SU-DHL-6 (cell line): ENCODE data around the gene TSPAN10.
A peak's percentile ranks its signal among the peaks of the same experiment; 100 is the strongest.

Experiments
- H2AFZ ChIP-seq: fragments of 200-600 bp; sonication (generic); 2 replicates; pipeline ENCODE4 v1.6.1; 2014; ENCODE audit warnings: low read depth, mild to moderate bottlenecking, moderate library complexity, mixed read lengths, antibody characterized with exemption, low read length; ENCODE audit not compliant: severe bottlenecking
- H3F3A ChIP-seq: fragments of 200-600 bp; shearing (Covaris generic); 2 replicates; pipeline ENCODE4 v1.6.0; 2016; ENCODE audit warnings: antibody characterized with exemption, mild to moderate bottlenecking; ENCODE audit not compliant: insufficient read depth
- H3K27ac ChIP-seq: fragments of 200-600 bp; sonication (generic); 2 replicates; pipeline ENCODE4 v1.5.1; 2016; ENCODE audit warnings: low read depth, mild to moderate bottlenecking, low read length, moderate library complexity, mixed read lengths
- H3K27me3 ChIP-seq: fragments of 200-600 bp; sonication (generic), shearing (Covaris generic); 2 replicates; pipeline ENCODE4 v1.6.0; 2014; ENCODE audit warnings: mild to moderate bottlenecking, low read length
- H3K36me3 ChIP-seq: fragments of 200-600 bp; sonication (generic); 2 replicates; pipeline ENCODE4 v1.6.1; 2014; ENCODE audit warnings: mild to moderate bottlenecking, low read length, mixed read lengths
- H3K4me2 ChIP-seq: fragments of 300-600, 200-600 bp; shearing (Covaris generic), sonication (generic); 2 replicates; pipeline ENCODE4 v1.6.0; 2014; ENCODE audit warnings: low read length, low read depth, mild to moderate bottlenecking; ENCODE audit not compliant: poor library complexity, severe bottlenecking
- H3K4me3 ChIP-seq: fragments of 200-600 bp; sonication (generic); 2 replicates; pipeline ENCODE4 v1.5.1; 2014; ENCODE audit warnings: antibody characterized with exemption, low read length, mild to moderate bottlenecking, mixed read lengths; ENCODE audit not compliant: insufficient read depth, poor library complexity, severe bottlenecking
- H3K79me2 ChIP-seq: fragments of 200-600 bp; sonication (generic); 2 replicates; pipeline ENCODE4 v1.6.1; 2014; ENCODE audit warnings: mild to moderate bottlenecking, low read length, moderate library complexity; ENCODE audit not compliant: insufficient read depth
- H3K9ac ChIP-seq: fragments of 200-600 bp; sonication (generic); 2 replicates; pipeline ENCODE4 v1.7.0; 2014; ENCODE audit warnings: mild to moderate bottlenecking, low read length
- H3K9me2 ChIP-seq: fragments of 200-600 bp; sonication (generic); replicated peaks from 2 replicates; pipeline ENCODE4 v1.6.1; 2014; ENCODE audit warnings: low read length; ENCODE audit not compliant: insufficient read depth
- H3K9me3 ChIP-seq: fragments of 200-600 bp; sonication (generic); 2 replicates; pipeline ENCODE4 v1.6.1; 2014; ENCODE audit warnings: low read length, mixed read lengths; ENCODE audit not compliant: insufficient read depth
- H4K20me1 ChIP-seq: fragments of 200-600 bp; sonication (generic); 2 replicates; pipeline ENCODE4 v1.6.1; 2014; ENCODE audit warnings: low read depth, mild to moderate bottlenecking, antibody characterized with exemption, low read length, moderate library complexity, mixed read lengths
- CTCF ChIP-seq: fragments of 200-600 bp; sonication (generic); IDR thresholded peaks from one replicate; pipeline ENCODE4 v1.5.1; 2017; ENCODE audit warnings: antibody characterized with exemption, mild to moderate bottlenecking, low read length, moderate library complexity; ENCODE audit not compliant: insufficient read depth, poor library complexity, severe bottlenecking
- EZH2phosphoT487 ChIP-seq: fragments of 200-600 bp; sonication (generic), shearing (Covaris generic); conservative IDR thresholded peaks from 2 replicates; pipeline ENCODE4 v1.6.1; 2018; ENCODE audit warnings: mild to moderate bottlenecking, antibody characterized with exemption, low read length, moderate library complexity, mixed read lengths

The TSPAN10 gene

GRCh38 chr17:81601525-81602120 is 35.4 kb upstream of the TSPAN10 start:
- no peaks in the 10 kb centered on the region for H3K9me3 ChIP-seq
- H3K9ac ChIP-seq, result no peak overlapping the region
- TF ChIP-seq EZH2phosphoT487, result no peak
- peak; percentile 69 for TF ChIP-seq CTCF
- H3K36me3 ChIP-seq, result peaks cover 7% of the 10 kb centered on the region; the same call in 1 of the 2 replicates
- H3F3A ChIP-seq, result peaks cover 13% of the 10 kb centered on the region; the same call in 1 of the 2 replicates
- no peak overlapping the region for H3K4me2 ChIP-seq
- H3K27ac ChIP-seq, result no peak overlapping the region
- H4K20me1 ChIP-seq, result no peaks in the 10 kb centered on the region
- H3K4me3 ChIP-seq, result no peak overlapping the region
- no peaks in the 10 kb centered on the region for H3K27me3 ChIP-seq
- H3K79me2 ChIP-seq, result no peaks in the 10 kb centered on the region
- H2AFZ ChIP-seq, result no peak overlapping the region
- no peaks in the 10 kb centered on the region for H3K9me2 ChIP-seq

GRCh38 chr17:81603846-81604610 is 33.0 kb upstream of the TSPAN10 start:
- Histone ChIP-seq H2AFZ (no peak overlapping the region), H3K9me2 (no peaks in the 10 kb centered on the region), H3K4me2 (no peak overlapping the region), H3F3A (peaks cover 10% of the 10 kb centered on the region; the same call in 1 of the 2 replicates), H4K20me1 (no peaks in the 10 kb centered on the region), H3K9me3 (no peaks in the 10 kb centered on the region), H3K9ac (no peak overlapping the region), H3K27me3 (no peaks in the 10 kb centered on the region), H3K4me3 (no peak overlapping the region), H3K27ac (no peak overlapping the region), H3K36me3 (peaks cover 14% of the 10 kb centered on the region; the same call in 1 of the 2 replicates), H3K79me2 (no peaks in the 10 kb centered on the region)
- no peak for TF ChIP-seq EZH2phosphoT487
- no peak for TF ChIP-seq CTCF

- no peak overlapping the region for H3K4me2 ChIP-seq
- H3K79me2 ChIP-seq, result no peaks in the 10 kb centered on the region
- H3K4me3 ChIP-seq, result no peak overlapping the region
- H2AFZ ChIP-seq, result no peak overlapping the region
- no peak overlapping the region for H3K27ac ChIP-seq
- H3K9ac ChIP-seq, result no peak overlapping the region
- H3K36me3 ChIP-seq, result peaks cover 11% of the 10 kb centered on the region; the same call in 1 of the 2 replicates
- peaks cover 8% of the 10 kb centered on the region; the same call in 1 of the 2 replicates for H3F3A ChIP-seq
- H3K9me2 ChIP-seq, result no peaks in the 10 kb centered on the region
- no peaks in the 10 kb centered on the region for H4K20me1 ChIP-seq
- no peaks in the 10 kb centered on the region for H3K9me3 ChIP-seq
- no peaks in the 10 kb centered on the region for H3K27me3 ChIP-seq
- TF ChIP-seq CTCF (no peak), EZH2phosphoT487 (no peak)
Observed at GRCh38 chr17:81607431-81607830, 29.6 kb upstream of the TSPAN10 start.
